Liver (tissue), 9 donors: ENCODE results near the gene MMP21. TPM values are rescaled to one million over a fixed set of nuclear protein-coding genes. Genes with fewer than 3 reads are reported as not detected.

Experiments
- DNase-seq: peaks from one replicate; pipeline ENCODE4 v3.0.0-alpha.2; 2017; ENCODE audit warnings: low spot score
- H3K27ac ChIP-seq, 2 donors: one replicate each; pipeline ENCODE4 v1.7.0; 2013; ENCODE audit warnings: inconsistent platforms in 2 of 2, low read length in 2 of 2, control low read depth in 1 of 2, low read depth in 1 of 2, mild to moderate bottlenecking in 1 of 2
- H3K27me3 ChIP-seq, 4 donors: one replicate each; pipeline versions ENCODE4 v1.6.1 to v1.7.0; 2013; ENCODE audit warnings: low read length in 3 of 4, inconsistent platforms in 1 of 4, mild to moderate bottlenecking in 1 of 4, moderate library complexity in 1 of 4; ENCODE audit not compliant: control insufficient read depth in 4 of 4, insufficient read depth in 4 of 4
- H3K36me3 ChIP-seq, 4 donors: one replicate each; pipeline versions ENCODE4 v1.6.1 to v1.7.0; 2013; ENCODE audit warnings: low read length in 3 of 4, mild to moderate bottlenecking in 3 of 4, low read depth in 1 of 4, moderate library complexity in 1 of 4; ENCODE audit not compliant: control insufficient read depth in 4 of 4, insufficient read depth in 3 of 4
- H3K4me1 ChIP-seq, 4 donors: one replicate each; pipeline versions ENCODE4 v1.6.1 to v1.7.0; 2013; ENCODE audit warnings: low read length in 3 of 4, mild to moderate bottlenecking in 3 of 4, moderate library complexity in 1 of 4; ENCODE audit not compliant: control insufficient read depth in 4 of 4, insufficient read depth in 4 of 4
- H3K4me3 ChIP-seq, 3 donors: one replicate each; pipeline versions ENCODE4 v1.6.1 to v1.7.0; 2013; ENCODE audit warnings: low read length in 3 of 3, control low read depth in 1 of 3, low read depth in 1 of 3, mild to moderate bottlenecking in 1 of 3
- H3K9ac ChIP-seq, 2 donors: one replicate each; pipeline ENCODE4 v1.7.0; 2013; ENCODE audit warnings: low read length in 2 of 2, mild to moderate bottlenecking in 2 of 2, moderate library complexity in 2 of 2, control low read depth in 1 of 2, low read depth in 1 of 2
- H3K9me3 ChIP-seq, 4 donors: one replicate each; pipeline versions ENCODE4 v1.6.1 to v1.7.0; 2013; ENCODE audit warnings: low read length in 3 of 4; ENCODE audit not compliant: control insufficient read depth in 4 of 4
- CTCF ChIP-seq: fragments of 150-350 bp; IDR thresholded peaks from 2 replicates; pipeline ENCODE4 v1.5.1; 2017; ENCODE audit warnings: improper control_type of control experiment, low read depth, low read length; ENCODE audit not compliant: missing input control
- EGR1 ChIP-seq, 2 donors: IDR thresholded peaks; 2 replicates each; pipeline ENCODE4 v1.6.1; 2016 to 2018; ENCODE audit warnings: antibody characterized with exemption in 2 of 2, low read depth in 2 of 2
- FOXA1 ChIP-seq: IDR thresholded peaks from 2 replicates; pipeline ENCODE4 v1.6.1; 2016; ENCODE audit warnings: antibody characterized with exemption
- FOXA2 ChIP-seq: IDR thresholded peaks from 2 replicates; pipeline ENCODE4 v1.6.1; 2016; ENCODE audit warnings: antibody characterized with exemption
- GABPA ChIP-seq, 2 donors: IDR thresholded peaks in 1 of 2; conservative IDR thresholded peaks in 1 of 2; 2 replicates each; pipeline ENCODE4 v1.6.1; 2016; ENCODE audit warnings: antibody characterized with exemption in 2 of 2, mild to moderate bottlenecking in 1 of 2, moderate library complexity in 1 of 2
- HNF4A ChIP-seq, 2 donors: conservative IDR thresholded peaks; 2 replicates each; pipeline ENCODE4 v1.6.1; 2016; ENCODE audit warnings: antibody characterized with exemption in 2 of 2, mild to moderate bottlenecking in 2 of 2
- HNF4G ChIP-seq: IDR thresholded peaks from 2 replicates; pipeline ENCODE4 v1.6.1; 2016; ENCODE audit warnings: antibody characterized with exemption
- JUND ChIP-seq, 2 donors: IDR thresholded peaks; 2 replicates each; pipeline ENCODE4 v1.6.1; 2016; ENCODE audit warnings: antibody characterized with exemption in 2 of 2
- NR2F2 ChIP-seq: IDR thresholded peaks from 2 replicates; pipeline ENCODE4 v1.6.1; 2016; ENCODE audit warnings: antibody characterized with exemption
- RAD21 ChIP-seq, 2 donors: IDR thresholded peaks; 2 replicates each; pipeline ENCODE4 v1.6.1; 2016; ENCODE audit warnings: antibody characterized with exemption in 2 of 2, mild to moderate bottlenecking in 2 of 2
- RXRA ChIP-seq, 2 donors: IDR thresholded peaks; 2 replicates each; pipeline ENCODE4 v1.6.1; 2017 to 2018; ENCODE audit warnings: antibody characterized with exemption in 2 of 2, mild to moderate bottlenecking in 1 of 2
- SP1 ChIP-seq: IDR thresholded peaks from 2 replicates; pipeline ENCODE4 v1.6.1; 2018; ENCODE audit warnings: antibody characterized with exemption, mild to moderate bottlenecking
- TAF1 ChIP-seq: conservative IDR thresholded peaks from 2 replicates; pipeline ENCODE4 v1.6.1; 2016; ENCODE audit warnings: antibody characterized with exemption, mild to moderate bottlenecking
- YY1 ChIP-seq: IDR thresholded peaks from 2 replicates; pipeline ENCODE4 v1.6.1; 2016; ENCODE audit warnings: antibody characterized with exemption, mild to moderate bottlenecking
- ZBTB33 ChIP-seq: IDR thresholded peaks from 2 replicates; pipeline ENCODE4 v1.6.1; 2016; ENCODE audit warnings: antibody characterized with exemption
- WGBS: extraction: QIAGEN DNeasy Blood & Tissue Kit; methylation state at CpG from one replicate; pipeline ENCODE4 v1.1.7; 2013; 5-methylcytosine and 5-hydroxymethylcytosine counted together
- polyA plus RNA-seq, 2 donors: library from polyadenylated mRNA; stranded (reverse) in 1 of 2; unstranded in 1 of 2; fragments of 200-250 nt in 1 of 2; fragments of >200 nt in 1 of 2; fragmentation: Nextera tagmentation in 1 of 2; extraction: Ambion mirVana in 1 of 2; gene quantifications; one replicate each; pipeline versions ENCODE4 v1.2.1 to v1.2.3, GENCODE V29; 2013 to 2015
- total RNA-seq, 2 donors: library from RNA; depleted of rRNA; stranded (reverse); fragments of >200 nt; gene quantifications; one replicate each; pipeline ENCODE4 v1.2.3, GENCODE V29; 2014
- TF ChIP-seq, protein P1 (sequence below): IDR thresholded peaks from 2 replicates; pipeline ENCODE4 v1.6.1; 2016; ENCODE audit warnings: antibody characterized with exemption, mild to moderate bottlenecking
- TF ChIP-seq, protein P2 (sequence below): IDR thresholded peaks from 2 replicates; pipeline ENCODE4 v1.6.1; 2016; ENCODE audit warnings: antibody characterized with exemption
- TF ChIP-seq, protein P3 (sequence below): IDR thresholded peaks from 2 replicates; pipeline ENCODE4 v1.6.1; 2016; ENCODE audit warnings: antibody characterized with exemption
- donor health status: healthy.
- donor health status: healthy.
- donor health status: healthy.
- donor health status: healthy.
- donor health status: healthy.

Gene MMP21
- total and polyA plus RNA-seq, 4 donors, result 0.03 to 0.37 (median 0.17) TPM; not detected in 1

- TF ChIP-seq, protein P1, sequence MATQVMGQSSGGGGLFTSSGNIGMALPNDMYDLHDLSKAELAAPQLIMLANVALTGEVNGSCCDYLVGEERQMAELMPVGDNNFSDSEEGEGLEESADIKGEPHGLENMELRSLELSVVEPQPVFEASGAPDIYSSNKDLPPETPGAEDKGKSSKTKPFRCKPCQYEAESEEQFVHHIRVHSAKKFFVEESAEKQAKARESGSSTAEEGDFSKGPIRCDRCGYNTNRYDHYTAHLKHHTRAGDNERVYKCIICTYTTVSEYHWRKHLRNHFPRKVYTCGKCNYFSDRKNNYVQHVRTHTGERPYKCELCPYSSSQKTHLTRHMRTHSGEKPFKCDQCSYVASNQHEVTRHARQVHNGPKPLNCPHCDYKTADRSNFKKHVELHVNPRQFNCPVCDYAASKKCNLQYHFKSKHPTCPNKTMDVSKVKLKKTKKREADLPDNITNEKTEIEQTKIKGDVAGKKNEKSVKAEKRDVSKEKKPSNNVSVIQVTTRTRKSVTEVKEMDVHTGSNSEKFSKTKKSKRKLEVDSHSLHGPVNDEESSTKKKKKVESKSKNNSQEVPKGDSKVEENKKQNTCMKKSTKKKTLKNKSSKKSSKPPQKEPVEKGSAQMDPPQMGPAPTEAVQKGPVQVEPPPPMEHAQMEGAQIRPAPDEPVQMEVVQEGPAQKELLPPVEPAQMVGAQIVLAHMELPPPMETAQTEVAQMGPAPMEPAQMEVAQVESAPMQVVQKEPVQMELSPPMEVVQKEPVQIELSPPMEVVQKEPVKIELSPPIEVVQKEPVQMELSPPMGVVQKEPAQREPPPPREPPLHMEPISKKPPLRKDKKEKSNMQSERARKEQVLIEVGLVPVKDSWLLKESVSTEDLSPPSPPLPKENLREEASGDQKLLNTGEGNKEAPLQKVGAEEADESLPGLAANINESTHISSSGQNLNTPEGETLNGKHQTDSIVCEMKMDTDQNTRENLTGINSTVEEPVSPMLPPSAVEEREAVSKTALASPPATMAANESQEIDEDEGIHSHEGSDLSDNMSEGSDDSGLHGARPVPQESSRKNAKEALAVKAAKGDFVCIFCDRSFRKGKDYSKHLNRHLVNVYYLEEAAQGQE, result no peak
- TF ChIP-seq HNF4A (conservative IDR thresholded peaks at IDR 0.05) (no peak), YY1 (no peak), RXRA (IDR thresholded peaks at IDR 0.05) (no peak), JUND (IDR thresholded peaks at IDR 0.05) (no peak)
Observed at GRCh38 chr10:125817337-125817946, 41.8 kb upstream of the MMP21 start (continued).

DNA sequence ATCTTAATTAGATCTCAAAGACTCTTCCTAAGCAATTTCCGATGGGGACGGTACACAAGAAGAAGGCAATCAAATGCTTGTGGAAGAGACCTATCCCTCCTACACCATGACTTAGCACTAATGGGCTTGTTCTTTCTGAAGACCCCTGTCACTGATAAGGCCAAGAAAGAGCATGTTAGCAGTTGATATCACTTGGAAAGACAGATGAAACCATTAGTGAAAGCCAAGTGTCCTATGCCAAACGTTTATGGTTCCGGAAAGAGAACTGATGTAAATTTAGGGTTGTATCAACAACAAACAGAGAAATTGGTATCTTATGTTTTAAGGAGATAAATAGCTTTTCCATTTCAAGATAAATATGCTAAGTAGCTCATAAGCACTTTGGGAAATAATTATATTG lies 40.9 kb upstream of the MMP21 start:
- no peaks in the 10 kb centered on the region for H3K27me3 ChIP-seq
- no peak overlapping the region for H3K27ac ChIP-seq
- no peaks in the 10 kb centered on the region for H3K9me3 ChIP-seq
- WGBS, result 95% methylated on average over 4 of the region's 4 CpGs
- peaks cover 3 to 30% (median 12%) of the 10 kb centered on the region in 4 donors for H3K36me3 ChIP-seq
- peaks cover 2 to 10% (median 7%) of the 10 kb centered on the region in 4 donors for H3K4me1 ChIP-seq
- DNase-seq, result no peak
- no peak overlapping the region for H3K4me3 ChIP-seq
- no peak overlapping the region for H3K9ac ChIP-seq
- TF ChIP-seq ZBTB33, result no peak
- no peak for TF ChIP-seq GABPA (IDR thresholded peaks at IDR 0.05 in 1 of 2, conservative IDR thresholded peaks at IDR 0.05 in 1 of 2)
- no peak for TF ChIP-seq TAF1

GRCh38 chr10:125815764-125816163 lies 40.1 kb upstream of the MMP21 start:
- Histone ChIP-seq H3K27me3 (no peaks in the 10 kb centered on the region), H3K4me1 (peaks cover 0 to 2% (median under 1%) of the 10 kb centered on the region in 4 donors), H3K27ac (no peak overlapping the region), H3K36me3 (peaks cover 3 to 38% (median 18%) of the 10 kb centered on the region in 4 donors), H3K4me3 (no peak overlapping the region), H3K9me3 (no peaks in the 10 kb centered on the region), H3K9ac (no peak overlapping the region)
- WGBS, result 0% methylated on average over 1 of the region's 1 CpG
- DNase-seq, result peak; percentile 69
- TF ChIP-seq FOXA2 (no peak), RAD21 (IDR thresholded peaks at IDR 0.05) (no peak), NR2F2 (no peak), EGR1 (IDR thresholded peaks at IDR 0.05; ENCODE audit: low read depth in 2 of 2) (no peak), SP1 (no peak), RXRA (IDR thresholded peaks at IDR 0.05) (no peak), FOXA1 (no peak), YY1 (no peak), CTCF (no peak), GABPA (IDR thresholded peaks at IDR 0.05 in 1 of 2, conservative IDR thresholded peaks at IDR 0.05 in 1 of 2) (no peak), HNF4A (conservative IDR thresholded peaks at IDR 0.05) (no peak), JUND (IDR thresholded peaks at IDR 0.05) (no peak), HNF4G (no peak)
- TF ChIP-seq, protein P1, result no peak
- TF ChIP-seq, protein P2, sequence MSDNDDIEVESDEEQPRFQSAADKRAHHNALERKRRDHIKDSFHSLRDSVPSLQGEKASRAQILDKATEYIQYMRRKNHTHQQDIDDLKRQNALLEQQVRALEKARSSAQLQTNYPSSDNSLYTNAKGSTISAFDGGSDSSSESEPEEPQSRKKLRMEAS, result no peak
- TF ChIP-seq, protein P3, sequence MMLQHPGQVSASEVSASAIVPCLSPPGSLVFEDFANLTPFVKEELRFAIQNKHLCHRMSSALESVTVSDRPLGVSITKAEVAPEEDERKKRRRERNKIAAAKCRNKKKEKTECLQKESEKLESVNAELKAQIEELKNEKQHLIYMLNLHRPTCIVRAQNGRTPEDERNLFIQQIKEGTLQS, result no peak
